NCI-H2196 (cell line): ENCODE measurements around the gene SLC30A4.
"Not testable (repeated sequence)": the region's sequence is repeated elsewhere in the genome, so short reads cannot be mapped to it uniquely, and the experiment has no call there.

Experiments used
- DNase-seq: peaks from one replicate; lab custom pipeline; 2025; ENCODE audit not compliant: unreplicated experiment; lab: John Stamatoyannopoulos, UW

Gene SLC30A4

GRCh38 chr15:45510758-45511280 is 11.7 kb downstream of the SLC30A4 start:
- no peak for DNase-seq

- DNase-seq: not testable (repeated sequence)
These were observed 15.4 kb downstream of the SLC30A4 start for GRCh38 chr15:45507143-45507542.

- no peak for DNase-seq
These were observed 23.1 kb downstream of the SLC30A4 start for GRCh38 chr15:45499426-45499825.

DNA sequence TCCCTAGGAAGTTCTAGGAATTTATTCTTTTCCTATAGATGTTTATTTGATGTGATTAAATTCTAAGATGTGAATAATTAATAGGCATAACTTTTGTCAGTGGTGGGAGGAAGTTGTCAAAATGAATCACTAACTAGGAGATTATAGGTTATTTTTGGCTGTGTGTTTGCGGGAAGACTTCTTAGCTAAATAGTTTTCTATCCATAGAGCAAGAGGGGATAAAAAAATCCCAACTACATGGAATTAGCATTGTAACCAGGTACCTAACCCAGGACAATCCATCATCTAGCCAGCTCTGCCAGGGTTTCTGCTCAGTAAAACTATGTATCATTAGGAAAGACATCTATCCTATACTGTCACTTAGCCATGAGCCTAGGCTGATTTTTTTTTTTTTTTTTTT is 23.9 kb downstream of the SLC30A4 start:
- no peak for DNase-seq

DNA sequence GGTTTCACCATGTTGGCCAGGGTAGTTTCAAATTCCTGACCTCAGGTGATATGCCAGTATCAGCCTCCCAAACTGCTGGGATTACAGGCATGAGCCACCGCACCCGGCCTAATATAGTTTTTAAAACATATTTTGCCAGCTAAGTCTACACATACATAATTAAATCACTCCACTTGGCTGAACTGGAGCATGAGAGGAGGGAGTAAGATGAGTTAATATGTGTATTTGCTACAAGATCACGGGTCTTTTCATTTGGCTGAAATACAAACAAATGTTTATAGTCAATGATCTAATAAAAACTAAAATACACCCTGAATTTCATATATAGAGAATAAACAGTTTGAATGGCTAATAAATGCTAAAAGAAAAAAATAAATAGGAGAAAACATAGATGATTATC is 25.3 kb downstream of the SLC30A4 start:
- no peak for DNase-seq

DNA sequence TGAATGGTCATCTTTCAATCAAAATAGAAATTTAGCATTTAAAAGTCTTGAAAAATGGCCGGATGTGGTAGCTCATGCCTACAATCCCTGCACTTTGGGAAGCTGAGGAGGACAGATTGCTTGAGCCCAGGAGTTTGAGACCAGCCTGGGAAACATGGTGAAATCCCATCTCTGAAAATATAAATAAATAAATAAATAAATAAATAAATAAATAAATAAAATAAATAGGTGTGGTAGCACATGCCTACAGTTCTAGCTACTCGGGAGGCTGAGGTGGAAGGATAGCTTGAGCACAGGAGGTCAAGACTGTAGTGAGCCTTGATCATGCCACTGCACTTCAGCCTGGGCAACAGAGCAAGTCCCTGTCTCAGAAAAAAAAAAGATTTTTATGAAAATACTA is 25.9 kb downstream of the SLC30A4 start:
- no peak for DNase-seq

DNA sequence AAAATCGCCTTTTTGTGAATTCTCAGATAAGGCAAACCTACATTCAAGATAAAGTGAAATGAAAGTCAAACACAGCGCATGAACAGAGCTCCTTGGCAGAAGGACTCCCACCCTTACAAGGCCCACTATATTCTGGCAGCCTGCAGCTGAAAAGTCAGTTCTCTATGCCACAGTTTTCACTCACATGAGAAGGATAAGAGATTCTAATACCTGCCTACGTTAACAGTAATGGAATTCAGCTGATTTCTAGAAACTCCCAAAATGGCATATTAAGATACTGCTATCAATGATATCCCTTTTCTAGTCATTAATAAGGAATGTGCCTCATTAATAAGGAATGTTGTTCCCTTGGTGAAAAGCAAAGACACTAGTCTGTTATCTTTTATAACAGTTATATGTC is 27.0 kb downstream of the SLC30A4 start:
- no peak for DNase-seq

- no peak for DNase-seq
These were observed 32.8 kb downstream of the SLC30A4 start for GRCh38 chr15:45489690-45490238.

DNA sequence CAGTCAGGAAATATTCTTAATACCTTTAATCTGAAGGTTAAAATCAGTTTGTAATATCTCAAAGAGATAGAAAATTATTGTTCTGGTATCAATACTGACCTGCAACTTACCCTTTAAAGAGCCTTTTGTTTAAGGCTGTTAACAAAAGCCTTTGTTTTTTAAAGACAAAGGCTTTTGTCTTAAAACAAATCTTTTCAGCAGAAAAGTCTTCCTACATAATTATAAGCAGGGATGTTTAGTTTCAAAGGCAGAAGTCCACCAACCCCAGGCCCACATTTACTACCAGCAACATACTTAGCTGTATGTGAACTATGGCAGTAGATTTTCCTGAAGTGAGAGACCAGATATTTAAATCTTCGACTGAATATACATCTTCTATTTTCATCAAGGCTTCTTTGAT is 36.2 kb downstream of the SLC30A4 start:
- DNase-seq: no peak

DNA sequence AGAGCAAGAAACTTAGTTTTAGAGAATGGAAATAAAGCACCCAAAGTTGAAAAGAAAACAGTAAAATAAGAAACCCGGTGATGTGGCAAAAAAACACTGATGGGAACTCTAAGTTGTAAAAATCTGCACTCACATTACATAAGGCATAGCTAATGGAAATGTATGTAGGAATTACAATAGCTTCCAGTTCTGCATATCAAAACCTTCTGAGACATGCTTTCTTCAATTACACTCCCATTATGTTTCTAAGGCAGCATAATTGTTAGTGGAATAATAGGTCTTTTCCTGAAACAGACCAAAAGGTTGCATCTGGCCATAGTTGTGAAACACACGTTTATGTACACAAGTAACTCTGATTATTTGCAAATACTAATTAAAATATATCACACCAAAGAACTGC is 41.4 kb downstream of the SLC30A4 start:
- DNase-seq: no peak

- no peak for DNase-seq
These were observed 46.1 kb downstream of the SLC30A4 start for GRCh38 chr15:45476410-45476809.

DNA sequence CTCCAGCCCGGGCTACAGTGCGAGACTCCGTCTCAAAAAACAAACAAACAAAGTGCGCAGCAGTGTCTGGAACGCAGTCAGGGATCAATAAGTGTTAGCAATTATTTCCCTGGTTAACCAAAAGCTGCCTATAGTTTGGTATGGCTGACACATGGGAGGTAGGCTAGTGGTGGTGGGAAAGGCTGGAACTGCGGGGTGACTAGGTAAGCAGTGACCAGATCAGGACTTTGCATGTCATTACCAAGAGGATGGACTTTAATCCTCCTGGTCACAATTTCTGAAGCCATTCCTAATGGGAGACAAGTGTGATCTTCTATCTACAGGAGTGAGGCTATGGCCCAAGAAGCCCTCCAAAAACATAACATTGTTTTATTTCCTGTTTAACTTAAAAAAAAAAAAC is 47.8 kb downstream of the SLC30A4 start:
- no peak for DNase-seq

DNA sequence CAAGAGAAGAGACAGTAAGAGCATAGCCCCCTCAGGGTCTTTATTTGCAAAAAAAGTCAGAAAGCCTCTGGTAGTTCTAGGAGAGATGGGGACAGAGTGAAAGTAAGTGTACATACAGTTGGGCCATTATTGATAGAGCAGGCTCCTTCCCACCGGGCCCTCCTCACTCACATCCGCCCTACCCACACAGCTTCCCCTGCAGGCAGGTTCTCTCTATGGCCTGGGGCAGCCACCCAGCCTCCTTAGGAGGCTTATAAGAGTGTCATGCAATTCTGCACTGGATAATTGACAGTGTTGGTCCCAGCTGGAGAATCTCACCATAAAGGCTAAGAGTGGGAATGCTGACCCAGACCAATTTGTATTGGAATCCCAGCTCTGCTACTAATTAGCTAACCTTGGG is 49.5 kb downstream of the SLC30A4 start:
- no peak for DNase-seq

DNA sequence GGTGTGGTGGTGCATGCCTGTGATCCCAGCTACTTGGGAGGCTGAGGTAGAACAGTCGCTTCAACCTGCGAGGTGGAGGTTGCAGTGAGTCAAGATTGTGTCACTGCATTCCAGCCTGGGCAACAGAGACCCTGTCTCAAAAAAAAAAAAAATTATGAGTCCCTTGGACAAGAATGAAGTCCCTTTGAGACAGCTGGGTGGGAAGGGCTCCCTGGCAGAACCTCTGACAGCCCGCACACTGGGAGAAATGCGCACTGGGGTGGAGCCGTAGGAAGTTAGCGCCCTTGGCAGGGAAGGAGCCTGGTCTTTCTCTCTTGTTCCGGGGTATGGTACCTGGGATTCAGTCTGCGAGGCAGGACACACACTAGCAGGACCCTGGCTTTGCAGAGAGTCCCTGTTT is 51.4 kb downstream of the SLC30A4 start:
- DNase-seq: no peak

- no peak for DNase-seq
These were observed 53.1 kb downstream of the SLC30A4 start for GRCh38 chr15:45469441-45469840.

- no peak for DNase-seq
These were observed 53.5 kb downstream of the SLC30A4 start for GRCh38 chr15:45469027-45469426.

- DNase-seq: no peak
These were observed 54.3 kb downstream of the SLC30A4 start for GRCh38 chr15:45468294-45468693.

DNA sequence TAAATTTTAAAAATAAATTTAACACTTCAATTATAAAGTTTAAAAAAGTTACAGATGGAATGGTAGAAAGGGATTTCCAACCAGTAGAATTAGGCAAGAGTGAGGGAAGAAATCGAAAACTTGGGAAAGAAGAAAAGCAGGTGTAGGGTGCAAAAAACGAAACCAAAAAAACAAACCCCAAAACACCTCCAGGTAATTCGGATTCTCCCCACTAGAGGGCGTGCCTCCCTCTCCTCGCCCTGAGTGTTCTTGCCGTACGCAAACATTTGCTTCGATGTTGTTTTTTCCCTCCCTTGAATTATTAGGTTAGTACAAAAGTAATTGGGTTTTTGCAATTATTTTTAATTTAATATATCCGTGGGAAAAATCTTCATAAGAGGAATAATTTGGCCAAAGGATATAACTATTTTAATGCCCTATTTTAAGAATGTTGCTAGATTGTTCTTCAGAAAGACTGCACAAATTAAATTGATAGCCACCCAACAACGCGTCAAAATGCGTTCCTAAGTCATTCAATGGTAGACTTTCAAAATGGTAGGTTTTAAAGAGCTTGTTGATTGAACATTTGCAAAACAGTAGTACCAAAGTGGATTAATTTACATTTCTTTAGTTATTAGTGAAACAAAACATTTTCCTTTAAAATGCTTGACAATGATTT is 63.7 kb downstream of the SLC30A4 start:
- peak; percentile 57 for DNase-seq

DNA sequence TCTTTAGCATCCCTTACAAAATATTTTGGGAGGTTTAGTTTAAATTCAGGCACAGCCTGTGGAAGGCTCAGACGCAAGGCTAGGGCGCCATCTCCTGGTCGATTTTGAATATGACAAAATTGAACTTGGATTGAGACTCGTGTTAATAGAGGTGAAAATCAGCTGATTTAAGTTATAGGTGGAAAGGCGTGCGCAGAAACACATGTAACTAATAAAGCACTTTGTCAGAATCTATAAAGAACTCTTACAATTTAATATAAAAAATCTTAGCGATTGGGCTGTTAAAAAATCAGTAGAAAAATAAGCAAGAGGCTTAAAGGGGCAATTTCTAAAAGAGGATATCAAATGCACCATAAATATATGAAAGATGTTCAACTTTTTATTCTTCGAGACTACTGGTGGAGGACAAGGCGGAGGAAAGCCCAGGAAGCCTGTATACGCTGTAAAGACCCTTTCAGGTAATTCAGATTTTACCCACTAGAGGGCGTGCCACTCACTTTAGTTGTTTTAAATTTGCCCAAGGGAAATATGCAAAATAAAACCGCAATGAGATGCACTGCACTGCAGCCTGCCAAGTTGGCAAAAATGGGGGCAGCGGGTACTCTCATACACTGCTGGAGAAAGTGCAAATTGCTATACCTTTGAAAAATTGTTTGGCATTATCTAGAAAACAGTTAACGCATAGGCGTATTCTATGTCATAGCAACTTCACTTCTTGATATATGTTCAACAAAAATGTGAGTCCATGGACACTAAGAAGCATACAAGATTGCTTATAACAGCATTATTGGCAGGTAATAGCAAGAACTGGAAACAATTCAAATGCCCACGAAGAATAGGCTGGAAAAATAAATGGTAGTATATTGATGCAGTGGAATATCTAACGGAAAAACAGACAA is 64.7 kb downstream of the SLC30A4 start:
- peak; percentile 76 for DNase-seq

- DNase-seq: no peak
These were observed 65.3 kb downstream of the SLC30A4 start for GRCh38 chr15:45457220-45457619.

GRCh38 chr15:45456212-45457106 is 66.1 kb downstream of the SLC30A4 start:
- no peak for DNase-seq
